GM21723 (cell line): ENCODE data around the gene TEKT1.
"Not testable (repeated sequence)": the region's sequence is repeated elsewhere in the genome, so short reads cannot be mapped to it uniquely, and the experiment has no call there.

Experiments used
- ATAC-seq: cut with Tn5 transposase; IDR thresholded peaks from one replicate; pipeline ENCODE4 v1.9.1; 2021; ENCODE audit warnings: mild to moderate bottlenecking, moderate library complexity; ENCODE audit not compliant: unreplicated experiment

TEKT1 gene

DNA sequence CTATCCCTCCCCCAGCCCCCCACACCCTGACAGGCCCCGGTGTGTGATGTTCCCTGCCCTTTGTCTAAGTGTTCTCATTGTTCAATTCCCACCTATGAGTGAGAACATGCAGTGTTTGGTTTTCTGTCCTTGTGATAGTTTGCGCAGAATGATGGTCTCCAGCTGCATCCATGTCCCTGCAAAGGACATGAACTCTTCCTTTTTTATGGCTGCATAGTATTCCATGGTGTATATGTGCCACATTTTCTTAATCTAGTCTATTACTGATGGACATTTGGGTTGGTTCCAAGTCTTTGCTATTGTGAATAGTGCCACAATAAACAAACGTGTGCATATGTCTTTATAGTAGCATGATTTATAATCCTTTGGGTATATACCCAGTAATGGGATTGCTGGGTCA, 15.2 kb downstream of the TEKT1 start:
- not testable (repeated sequence) for ATAC-seq

DNA sequence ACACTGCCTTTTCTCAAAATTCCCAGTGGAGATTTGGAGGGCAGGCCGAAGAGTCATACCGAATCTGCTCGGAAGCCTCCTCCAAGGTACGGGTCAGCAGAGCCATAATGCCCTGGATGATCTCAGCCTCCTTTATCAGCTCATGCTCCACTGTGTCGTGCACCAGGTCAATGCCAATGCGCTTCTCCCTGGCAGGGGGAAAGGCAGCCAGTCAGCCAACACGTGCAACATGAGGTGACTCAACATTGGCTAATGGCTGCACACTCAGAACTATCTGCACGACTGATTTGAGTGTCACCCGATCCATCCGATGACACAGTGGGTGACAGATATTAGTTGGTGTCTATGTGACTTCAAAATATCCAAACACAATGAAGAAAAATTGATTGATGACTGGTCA, 15.8 kb downstream of the TEKT1 start:
- ATAC-seq, result no peak

DNA sequence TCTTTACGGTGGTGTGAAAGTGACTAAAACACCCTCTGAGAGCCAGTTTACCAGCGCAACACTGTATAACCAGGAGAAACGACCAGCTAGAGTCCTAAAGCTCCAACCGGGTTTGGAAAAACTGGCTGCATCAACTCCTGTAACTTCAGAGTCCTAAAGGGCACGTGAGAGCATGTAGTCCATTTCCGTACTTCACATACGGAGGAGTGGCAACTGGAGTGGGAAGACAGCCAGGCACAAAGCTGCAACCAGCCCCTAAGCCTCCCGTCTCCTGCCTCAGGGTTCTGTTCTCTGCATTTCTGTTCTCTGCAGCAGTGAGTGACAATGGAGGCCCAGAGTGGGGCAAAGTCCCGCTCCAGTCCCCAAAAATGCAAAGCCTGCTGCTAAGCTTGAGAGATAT, 19.2 kb downstream of the TEKT1 start:
- no peak for ATAC-seq

DNA sequence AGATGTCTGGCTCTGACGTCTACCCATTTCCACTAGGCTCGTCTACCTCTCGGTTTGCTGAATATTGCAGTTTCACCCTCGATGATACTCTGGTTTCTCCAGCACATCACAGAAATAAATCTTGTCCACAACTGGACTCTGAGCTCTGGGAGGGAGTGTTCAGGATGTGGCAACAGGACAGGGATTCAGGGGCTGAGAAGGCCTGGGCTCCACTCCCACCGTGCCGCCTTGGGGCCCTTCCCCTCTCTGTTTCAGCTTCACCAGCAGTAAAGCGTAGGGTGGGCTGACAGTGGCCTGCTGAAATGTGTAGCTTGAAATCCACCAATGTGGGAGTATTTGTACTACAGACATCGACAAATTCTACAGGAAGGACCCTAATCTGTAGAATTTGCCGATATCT, 20.0 kb downstream of the TEKT1 start:
- ATAC-seq, result no peak

DNA sequence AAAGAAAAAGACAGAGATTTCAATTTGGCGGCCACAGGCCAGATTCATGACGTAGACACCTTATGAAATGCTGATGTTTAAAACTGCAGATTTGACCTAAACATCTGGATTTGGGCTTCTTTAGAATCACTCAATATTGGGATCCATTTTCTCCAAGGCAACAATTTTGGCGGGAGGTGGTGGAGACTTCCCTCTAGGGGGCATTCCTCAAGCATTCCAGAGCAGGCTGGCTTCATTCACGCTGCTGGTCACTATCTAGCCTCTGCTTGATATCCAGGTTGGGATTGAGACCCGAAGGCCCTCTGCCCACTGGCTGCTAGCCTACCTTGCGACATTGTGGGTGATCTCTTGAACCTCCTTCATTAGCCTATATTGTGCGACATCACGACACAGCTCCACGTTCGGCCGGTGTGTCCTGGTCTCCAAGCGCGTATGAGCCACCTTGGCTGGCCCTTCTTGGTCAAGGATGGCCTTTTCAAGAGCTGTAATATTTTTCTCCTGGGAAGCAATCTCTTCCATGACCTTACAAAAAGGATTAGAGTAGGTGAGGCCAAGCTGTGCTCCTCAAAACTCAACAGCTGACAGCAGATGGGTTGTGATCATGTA, 31.0 kb downstream of the TEKT1 start:
- no peak for ATAC-seq

DNA sequence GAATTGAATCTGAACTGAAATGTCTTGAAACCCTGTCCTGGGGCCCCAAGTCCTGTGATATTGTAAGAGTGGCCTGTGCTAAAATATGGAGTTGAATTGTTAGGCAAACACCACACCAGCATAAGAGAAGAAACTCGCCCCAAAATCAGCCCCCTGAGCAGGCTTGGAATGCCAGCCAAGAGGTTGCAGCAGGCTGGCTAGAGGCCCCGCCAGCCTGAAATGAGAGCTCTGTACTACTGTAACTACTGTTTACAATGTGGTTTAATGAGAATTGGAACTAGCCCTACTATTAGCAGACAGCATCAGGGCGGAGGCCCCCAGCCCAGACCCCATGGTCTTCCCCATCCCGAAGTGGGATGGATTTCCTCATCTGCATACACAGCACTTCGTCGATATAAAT, 31.8 kb downstream of the TEKT1 start:
- ATAC-seq, result no peak

DNA sequence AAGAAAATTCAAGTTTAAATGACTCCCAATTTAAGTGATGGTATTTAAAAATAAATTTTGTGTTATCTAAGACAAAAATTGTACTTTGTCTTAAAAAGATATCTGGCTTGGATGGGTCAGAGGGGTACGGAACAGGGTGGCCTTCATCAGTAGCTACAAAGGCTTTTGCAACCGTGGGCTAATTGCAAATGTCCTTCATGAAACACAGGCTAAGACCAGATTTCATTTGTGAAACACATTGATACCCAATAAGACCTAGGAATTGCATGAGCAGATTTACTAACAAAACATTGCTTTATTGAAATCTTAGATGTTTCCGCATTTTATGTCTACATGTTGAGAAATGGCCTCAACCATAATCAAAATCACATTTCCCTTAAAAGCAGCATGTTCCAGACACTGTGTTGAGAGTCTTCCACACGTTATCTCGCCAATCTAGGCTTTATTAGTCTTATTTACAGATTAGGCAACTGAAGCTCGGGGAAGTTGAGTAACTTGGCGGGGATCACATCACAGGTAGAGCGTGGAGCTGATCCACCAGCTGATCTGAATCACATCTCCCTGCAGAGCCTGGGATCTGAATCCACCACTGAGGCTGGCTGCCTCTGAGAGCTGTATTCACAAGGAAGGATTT, 33.7 kb downstream of the TEKT1 start:
- no peak for ATAC-seq

DNA sequence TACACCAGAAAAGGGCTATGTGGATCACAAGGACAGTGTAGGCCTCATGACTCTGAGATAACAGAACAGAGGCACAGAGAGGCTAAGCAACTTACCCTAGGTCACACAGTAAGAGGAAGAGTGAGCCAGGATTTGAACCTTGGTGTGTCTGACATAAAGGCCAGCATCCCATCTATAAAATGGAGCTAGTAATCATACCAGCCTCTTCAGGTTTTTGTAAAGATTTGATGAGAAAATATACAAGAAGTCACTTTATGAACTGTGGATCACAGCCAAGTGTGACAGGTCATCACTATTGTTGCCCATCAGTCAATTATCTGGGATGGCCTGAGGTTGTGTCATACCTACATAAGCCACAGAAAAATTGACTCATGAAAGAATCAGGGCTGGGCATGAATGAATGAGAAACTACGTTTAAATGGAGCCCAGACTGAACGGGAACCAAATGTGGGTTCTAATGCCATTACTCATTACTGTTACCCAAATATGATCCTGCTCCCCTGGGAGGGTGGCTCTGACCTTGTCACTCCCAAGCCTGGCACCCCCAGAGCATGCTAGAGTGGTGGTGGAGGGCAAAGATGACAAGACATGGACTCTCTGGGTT, 34.5 kb downstream of the TEKT1 start:
- no peak for ATAC-seq

DNA sequence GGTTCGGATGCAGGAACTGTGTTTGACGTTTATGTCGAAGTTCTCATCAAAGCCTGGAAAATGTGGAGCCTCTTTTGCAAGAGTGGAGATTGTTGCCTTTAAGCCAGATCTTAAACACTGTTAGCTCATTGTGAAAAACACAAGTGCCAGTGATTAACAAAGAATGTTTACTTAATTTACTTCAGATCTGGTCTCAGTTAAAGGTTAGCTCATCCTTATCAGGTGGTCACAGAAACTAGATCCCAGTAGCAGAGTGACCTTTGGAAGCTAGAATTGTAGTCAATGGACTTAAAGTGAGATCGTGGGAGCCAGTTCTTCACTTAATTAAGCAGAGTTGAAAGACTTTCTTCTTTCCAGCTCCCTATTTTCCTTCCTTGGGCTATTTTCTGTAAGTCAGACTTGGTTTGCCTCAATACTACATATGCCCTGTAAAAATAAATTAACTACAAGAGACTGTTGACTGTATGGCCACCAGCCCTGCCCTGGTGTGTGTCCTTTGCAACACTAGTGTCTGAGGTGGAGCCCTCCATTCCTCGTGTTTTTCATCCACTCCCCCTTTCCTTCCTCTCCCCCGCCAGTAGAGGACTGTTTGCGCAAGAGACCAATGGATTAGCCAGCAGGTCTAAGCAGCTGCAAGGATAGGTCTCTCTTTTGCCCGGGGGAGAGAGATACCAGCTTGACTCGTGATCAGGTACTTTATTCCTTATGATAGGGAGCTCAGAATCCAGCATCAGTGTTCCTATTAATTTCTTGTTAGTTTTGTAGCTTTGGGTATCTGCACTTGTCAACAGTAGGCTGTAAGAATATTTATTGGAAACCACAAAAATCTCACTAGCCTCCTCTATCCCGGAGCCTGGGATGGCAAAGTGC, 35.3 kb downstream of the TEKT1 start:
- no peak for ATAC-seq

DNA sequence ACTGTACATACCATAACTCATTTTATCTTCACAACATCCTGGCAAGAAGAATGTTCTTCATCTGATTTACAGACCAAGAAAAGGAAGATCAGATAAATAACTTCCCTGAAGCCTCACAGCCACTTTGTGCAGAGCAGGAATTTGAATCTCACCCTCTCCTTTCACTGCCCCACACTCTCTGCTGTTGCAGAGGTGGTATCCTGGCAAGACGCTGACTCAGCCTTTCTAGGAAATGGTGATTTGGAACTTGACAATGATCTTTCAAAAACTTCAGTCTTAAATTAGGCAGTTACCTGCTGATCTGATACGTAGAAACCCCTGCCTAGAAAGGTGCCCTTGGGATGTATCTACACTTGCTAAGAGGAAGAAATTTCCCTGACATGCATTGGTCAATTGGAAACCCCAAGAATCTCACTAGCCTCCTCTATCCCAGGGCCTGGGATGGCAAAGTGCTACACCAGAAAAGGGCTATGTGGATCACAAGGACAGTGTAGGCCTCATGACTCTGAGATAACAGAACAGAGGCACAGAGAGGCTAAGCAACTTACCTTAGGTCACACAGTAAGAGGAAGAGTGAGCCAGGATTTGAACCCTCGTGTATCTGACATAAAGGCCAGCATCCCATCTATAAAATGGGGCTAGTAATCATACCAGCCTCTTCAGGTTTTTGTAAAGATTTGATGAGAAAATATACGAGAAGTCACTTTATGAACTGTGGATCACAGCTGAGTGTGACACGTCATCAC, 37.6 kb downstream of the TEKT1 start:
- no peak for ATAC-seq

DNA sequence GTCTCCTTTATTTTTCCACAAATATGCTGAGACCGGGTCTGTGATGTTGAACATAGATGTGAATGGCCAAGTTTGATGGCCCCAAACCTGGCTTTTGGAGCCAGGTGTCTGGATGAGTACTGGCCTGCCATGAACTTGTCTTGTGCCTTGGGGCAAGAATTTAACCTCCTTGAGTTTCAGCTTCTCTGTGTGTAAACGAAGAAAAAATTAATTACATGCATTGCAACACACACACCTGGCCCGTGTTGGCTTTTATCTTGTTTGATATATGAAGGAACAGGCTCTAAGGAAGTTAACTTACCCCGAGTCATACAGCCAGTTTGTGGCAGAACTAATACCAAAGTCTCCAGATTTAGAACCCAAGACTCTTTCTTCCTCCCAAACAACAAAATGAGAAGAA, 42.4 kb downstream of the TEKT1 start:
- ATAC-seq, result no peak

DNA sequence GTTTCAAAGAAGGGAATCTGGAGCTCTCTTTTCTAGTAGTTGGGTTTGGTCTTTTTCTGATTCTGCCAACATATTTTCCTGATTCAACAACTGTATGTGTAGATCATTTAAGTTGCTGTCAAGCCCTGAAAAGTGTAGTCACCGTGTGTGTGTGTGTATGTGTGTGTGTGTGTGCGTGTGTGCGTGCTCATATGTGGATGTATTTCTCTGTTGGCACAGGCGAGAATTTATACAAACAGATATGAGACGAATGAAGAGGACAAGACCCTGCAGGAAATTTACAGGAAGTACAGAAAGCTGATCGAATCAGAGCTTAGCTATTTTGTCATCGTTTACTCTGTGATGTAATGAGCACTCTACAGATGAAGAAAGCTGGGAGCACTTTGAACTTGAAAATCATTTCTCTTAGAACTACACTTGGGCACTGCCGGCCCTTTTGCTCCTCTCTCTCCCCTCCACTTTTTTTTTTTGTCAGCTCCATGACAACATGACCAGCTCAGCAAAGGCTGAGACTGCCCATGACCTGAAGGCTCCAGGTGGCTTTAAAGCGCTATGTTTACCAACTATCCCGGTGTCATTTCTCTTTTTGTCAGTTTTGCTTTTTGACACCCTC, 44.3 kb downstream of the TEKT1 start:
- no peak for ATAC-seq

DNA sequence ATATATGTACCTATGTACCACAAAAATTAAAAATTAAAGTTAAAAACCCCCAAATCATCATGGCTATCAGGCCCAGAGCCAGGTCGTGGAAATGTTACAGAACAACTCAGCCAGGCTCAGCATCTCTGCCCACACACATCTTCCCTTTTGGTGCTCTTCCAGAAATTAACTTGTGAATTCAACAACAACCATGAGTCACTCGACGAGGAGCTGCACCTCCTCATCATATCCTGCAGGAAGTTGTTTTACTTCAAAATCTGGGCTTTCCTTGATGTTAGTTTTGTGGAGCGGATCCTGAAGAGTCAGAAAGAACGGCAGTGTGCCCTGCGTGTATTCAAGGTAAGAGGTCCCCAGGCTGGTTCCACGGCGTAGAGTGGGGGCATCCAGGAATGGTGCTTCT, 44.9 kb downstream of the TEKT1 start:
- no peak for ATAC-seq

DNA sequence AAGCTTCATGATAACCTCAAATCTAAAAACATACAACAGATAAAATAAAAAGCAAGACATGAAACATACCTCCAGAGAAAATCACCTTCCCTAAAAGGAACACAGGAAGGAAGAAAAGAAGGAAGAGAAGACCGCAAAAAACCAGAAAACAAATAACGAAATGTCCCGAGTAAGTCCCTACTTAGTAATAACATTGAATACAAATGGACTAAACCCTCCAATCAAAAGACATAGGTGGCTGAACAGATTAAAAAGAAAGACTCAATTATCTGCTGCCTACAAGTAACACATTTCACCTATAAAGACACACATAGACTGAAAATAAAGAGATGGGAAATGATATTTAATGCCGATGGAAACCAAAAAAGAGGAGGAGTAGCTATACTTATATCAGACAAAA, 49.3 kb downstream of the TEKT1 start:
- ATAC-seq, result no peak

DNA sequence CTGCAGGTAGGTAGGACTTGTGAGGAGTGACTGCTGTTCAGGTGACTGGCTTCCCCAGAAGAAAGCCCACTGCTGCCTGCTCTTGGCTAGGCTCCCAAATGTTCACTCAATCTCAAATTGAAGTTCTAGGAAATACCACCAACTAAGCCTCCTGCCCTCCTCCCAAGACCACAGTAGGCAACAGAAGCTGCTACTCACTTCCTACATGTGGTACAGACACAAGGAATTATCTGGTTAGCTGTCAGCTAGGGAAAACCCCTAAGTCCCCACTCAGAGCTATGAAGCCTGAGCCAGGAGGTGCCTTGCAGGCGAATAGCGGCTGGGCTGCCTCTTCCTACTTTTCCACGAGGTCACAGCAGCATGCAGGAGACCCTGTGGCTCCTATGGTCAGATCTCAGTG, 50.6 kb downstream of the TEKT1 start:
- ATAC-seq, result no peak

DNA sequence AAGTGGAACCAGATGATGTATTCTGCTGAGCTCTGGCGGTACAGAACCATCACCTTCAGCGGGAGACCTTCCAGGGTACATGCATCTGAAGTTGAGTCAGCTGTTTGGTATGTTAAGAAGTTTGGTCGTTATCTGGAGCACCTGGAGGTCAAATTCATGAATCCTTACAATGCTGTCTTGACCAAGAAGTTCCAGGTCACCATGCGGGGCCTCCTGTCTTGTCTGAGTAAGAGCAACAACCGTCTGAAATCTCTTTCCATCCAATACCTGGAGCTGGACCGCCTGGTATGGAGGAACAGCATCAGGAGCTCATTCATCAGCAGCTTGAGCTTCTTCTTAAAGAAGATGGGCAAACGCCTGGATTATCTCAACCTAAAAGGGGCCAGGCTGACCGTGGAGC, 51.5 kb downstream of the TEKT1 start:
- ATAC-seq, result no peak

DNA sequence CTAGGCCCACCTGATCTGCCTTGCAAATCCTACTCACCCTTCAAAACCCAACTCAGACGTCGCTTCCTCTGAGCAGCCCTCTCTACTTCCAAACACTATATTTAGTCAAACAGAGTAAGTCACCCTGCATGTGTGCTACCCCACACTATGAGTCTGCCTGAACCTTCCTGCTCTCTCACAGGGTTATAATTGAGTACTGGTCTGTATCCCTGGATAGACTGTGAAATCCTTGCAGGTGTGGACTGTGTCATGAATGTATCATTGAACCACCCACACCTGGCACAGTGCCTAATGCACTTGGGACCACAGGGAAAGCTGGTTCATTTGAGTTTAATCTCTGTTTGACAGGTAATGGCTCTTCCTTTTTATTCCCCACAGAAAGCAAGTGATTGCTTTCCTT, 52.1 kb downstream of the TEKT1 start:
- ATAC-seq, result no peak

DNA sequence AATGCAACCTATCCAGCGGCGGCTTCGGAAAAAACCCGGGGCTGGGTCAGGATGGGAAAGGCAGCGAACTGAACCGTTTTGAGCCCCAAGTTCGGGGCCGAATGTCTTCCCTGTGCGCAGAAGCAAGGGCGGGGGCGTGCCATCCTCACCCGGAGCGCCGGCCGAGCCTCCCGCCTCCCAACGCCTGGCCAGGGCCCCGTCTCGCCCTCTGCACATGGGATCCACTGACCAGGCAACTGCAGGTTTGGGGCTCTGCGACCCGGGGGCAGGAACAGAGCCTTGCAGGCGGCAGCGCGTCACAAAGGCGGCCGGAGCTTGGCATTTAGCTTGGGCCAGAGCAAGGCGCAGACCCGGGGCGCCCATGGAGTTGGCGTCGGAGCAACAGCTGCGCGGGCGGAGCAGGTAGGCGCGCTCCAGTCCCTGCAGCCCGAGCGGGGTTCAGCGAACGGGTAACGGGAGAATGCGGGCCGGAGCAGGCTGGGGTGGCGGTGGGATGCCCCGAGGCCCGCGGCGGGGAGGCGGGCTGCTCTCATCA, 55.6 kb downstream of the TEKT1 start, which contains the start of gene FBXO39:
FBXO39 (plus strand) TSS at position 345 of the 535 bp plus-strand sequence. CDS start 3,654 bp downstream, outside the sequence.
- ATAC-seq, result no peak

DNA sequence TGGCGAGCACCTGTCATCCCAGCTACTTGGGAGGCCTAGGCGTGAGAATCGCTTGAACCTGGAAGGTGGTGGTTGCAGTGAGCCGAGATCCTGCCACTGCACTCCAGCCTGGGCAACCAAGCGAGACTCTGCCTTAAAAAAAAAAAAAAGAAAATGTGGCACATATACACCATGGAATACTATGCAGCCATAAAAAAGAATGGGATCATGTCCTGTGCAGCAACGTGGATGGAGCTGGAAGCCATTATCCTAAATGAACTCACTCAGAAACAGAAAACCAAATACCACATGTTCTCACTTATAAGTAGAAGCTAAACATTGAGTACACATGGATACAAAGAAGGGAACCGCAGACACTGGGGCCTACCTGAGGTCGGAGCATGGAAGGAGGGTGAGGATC, 56.6 kb downstream of the TEKT1 start:
- ATAC-seq, result not testable (repeated sequence)

DNA sequence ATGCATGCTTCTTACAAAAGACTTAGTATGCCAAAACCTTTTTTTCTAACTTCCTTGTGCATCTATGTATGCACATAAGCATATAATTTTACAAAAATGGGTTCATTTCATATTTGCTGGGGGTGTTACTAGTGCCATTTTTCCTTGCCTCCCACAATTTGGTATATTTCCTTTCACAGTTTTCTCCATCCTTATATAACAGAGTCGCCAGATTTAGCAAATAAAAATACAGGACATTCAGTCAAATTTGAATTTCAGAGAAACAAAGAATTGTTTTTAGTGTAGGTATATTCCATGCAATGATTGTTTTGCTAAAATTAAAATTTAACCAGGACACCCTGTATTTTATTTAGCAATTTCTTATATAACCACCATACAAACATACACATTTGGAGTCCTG, 59.5 kb downstream of the TEKT1 start:
- ATAC-seq, result no peak
